Thyroid gland (tissue), 4 donors: Measurements from ENCODE around the gene RPL13A. TPM values are rescaled to one million over a fixed set of nuclear protein-coding genes. Genes with fewer than 3 reads are reported as not detected.

Source experiments
- DNase-seq, 2 donors: peaks; one replicate each; pipeline ENCODE4 v3.0.0-alpha.2; 2019
- H3K27ac ChIP-seq, 3 donors: fragments of 200-600 bp; sonication (generic); 1 replicate in 2 of 3; 2 replicates in 1 of 3; pipeline ENCODE4 v1.5.1; 2016 to 2019; ENCODE audit warnings: mild to moderate bottlenecking in 1 of 3, moderate library complexity in 1 of 3
- H3K27me3 ChIP-seq: fragments of 200-600 bp; sonication (generic); one replicate; pipeline ENCODE4 v1.5.1; 2019
- H3K36me3 ChIP-seq, 2 donors: fragments of 200-600 bp; sonication (generic); one replicate each; pipeline ENCODE4 v1.5.1; 2016 to 2019
- H3K4me1 ChIP-seq, 2 donors: fragments of 200-600 bp; sonication (generic); one replicate each; pipeline ENCODE4 v1.5.1; 2017 to 2019
- H3K4me3 ChIP-seq, 3 donors: fragments of 200-600 bp; sonication (generic); replicated peaks in 1 of 3; 1 replicate in 2 of 3; 2 replicates in 1 of 3; pipeline ENCODE4 v1.5.1; 2016; ENCODE audit warnings: mild to moderate bottlenecking in 1 of 3
- H3K9me3 ChIP-seq: fragments of 200-600 bp; sonication (generic); one replicate; pipeline ENCODE4 v1.5.1; 2017
- CTCF ChIP-seq, 6 experiments: fragments of 200-600 bp in 3 of 6; fragments of 450-650 bp in 3 of 6; sonication (generic) in 3 of 6; IDR thresholded peaks; one replicate each; pipeline ENCODE4 v1.5.1; 2016 to 2019; ENCODE audit warnings: antibody characterized with exemption in 6 of 6, mild to moderate bottlenecking in 2 of 6, inconsistent platforms in 1 of 6, moderate library complexity in 1 of 6
- POLR2A ChIP-seq, 2 donors: fragments of 450-650 bp; IDR thresholded peaks; one replicate each; pipeline ENCODE4 v1.6.1; 2017; ENCODE audit warnings: antibody characterized with exemption in 2 of 2, mild to moderate bottlenecking in 2 of 2, moderate library complexity in 1 of 2
- whole genome bisulfite sequencing, 2 donors: methylation state at CpG; one replicate each; pipeline ENCODE4 v1.1.5; 2017; 5-methylcytosine and 5-hydroxymethylcytosine counted together
- intact Hi-C: fragments of 100-400 bp; cut with DNase I; formaldehyde crosslinking; loops from one replicate; pipeline ENCODE4 v1.15.1; 2023
- total RNA-seq, 4 donors: library from RNA; depleted of rRNA; stranded (reverse); fragments of >200 nt; gene quantifications; one replicate each; pipeline ENCODE4 v1.2.3, GENCODE V29; 2016

Gene RPL13A
- total RNA-seq, 4 donors from 2014 or later, result 1,542 to 2,853 (median 2,123) TPM

- intact Hi-C loops, result no loop called here
- no peak for TF ChIP-seq POLR2A (IDR thresholded peaks at IDR 0.05)
- TF ChIP-seq CTCF (IDR thresholded peaks at IDR 0.05), result no peak
Measured at GRCh38 chr19:49488863-49489537, 1.6 kb downstream of the RPL13A start.

GRCh38 chr19:49489601-49490167 is 2.3 kb downstream of the RPL13A start:
- H3K4me1 ChIP-seq, result peaks cover 18 to 20% of the 10 kb centered on the region in 2 donors
- H3K36me3 ChIP-seq, result peaks cover 38 to 40% of the 10 kb centered on the region in 2 donors
- intact Hi-C loops, result no loop called here
- TF ChIP-seq POLR2A (IDR thresholded peaks at IDR 0.05), result no peak
- TF ChIP-seq CTCF (IDR thresholded peaks at IDR 0.05), result no peak
- no peaks in the 10 kb centered on the region for H3K9me3 ChIP-seq
- H3K27ac ChIP-seq, result peak overlapping the region in 1 of 3 donors; percentile 89
- no peak for DNase-seq
- H3K4me3 ChIP-seq, result peak overlapping the region in 1 of 3 donors; percentile 85
- H3K27me3 ChIP-seq, result no peaks in the 10 kb centered on the region
- WGBS, 2 donors, result 73 to 82% methylated on average over 9 to 15 of the region's 15 CpGs

More at GRCh38 chr19:49488863-49489537, 1.6 kb downstream of the RPL13A start:
- WGBS, 2 donors, result 28 to 29% methylated on average over 15 of the region's 15 CpGs
- H3K36me3 ChIP-seq, result peaks cover 38 to 40% of the 10 kb centered on the region in 2 donors
- peaks cover 18 to 20% of the 10 kb centered on the region in 2 donors for H3K4me1 ChIP-seq
- H3K27ac ChIP-seq, result peak overlapping the region; percentile 10 to 89 (median 37)
- H3K27me3 ChIP-seq, result no peaks in the 10 kb centered on the region
- no peak for DNase-seq
- H3K9me3 ChIP-seq, result no peaks in the 10 kb centered on the region
- H3K4me3 ChIP-seq, result peak overlapping the region; percentile 75 to 85 (median 78)

GRCh38 chr19:49490287-49491029 is 3.0 kb downstream of the RPL13A start:
- intact Hi-C loops, result no loop called here
- H3K27ac ChIP-seq, result no peak overlapping the region
- peak overlapping the region in 1 of 3 donors; percentile 85 for H3K4me3 ChIP-seq
- H3K9me3 ChIP-seq, result no peaks in the 10 kb centered on the region
- no peaks in the 10 kb centered on the region for H3K27me3 ChIP-seq
- DNase-seq, result no peak
- H3K4me1 ChIP-seq, result peaks cover 20 to 22% of the 10 kb centered on the region in 2 donors
- 87 to 92% methylated on average over 15 to 27 of the region's 27 CpGs for WGBS, 2 donors
- peaks cover 38 to 40% of the 10 kb centered on the region in 2 donors for H3K36me3 ChIP-seq
- TF ChIP-seq POLR2A (IDR thresholded peaks at IDR 0.05) (no peak), CTCF (IDR thresholded peaks at IDR 0.05) (no peak)

GRCh38 chr19:49491030-49491803 is 3.8 kb downstream of the RPL13A start:
- Histone ChIP-seq H3K27ac (no peak overlapping the region), H3K27me3 (no peaks in the 10 kb centered on the region), H3K9me3 (no peaks in the 10 kb centered on the region), H3K36me3 (peaks cover 38 to 40% of the 10 kb centered on the region in 2 donors), H3K4me1 (peaks cover 23 to 25% of the 10 kb centered on the region in 2 donors), H3K4me3 (no peak overlapping the region)
- DNase-seq, result no peak
- 79 to 83% methylated on average over 10 to 14 of the region's 17 CpGs for WGBS, 2 donors
- TF ChIP-seq POLR2A (IDR thresholded peaks at IDR 0.05), result no peak
- no peak for TF ChIP-seq CTCF (IDR thresholded peaks at IDR 0.05)
- intact Hi-C loops, result no loop called here
